K562 (cell line): Measurements from ENCODE around the gene CLEC2L. TPM values are rescaled to one million over a fixed set of nuclear protein-coding genes. Genes with fewer than 3 reads are reported as not detected.

Experiments used
- CUX1 ChIP-seq: fragments of 200-800 bp; sonication (Bioruptor generic); IDR thresholded peaks from 2 replicates; pipeline ENCODE4 v1.6.1; 2016; ENCODE audit warnings: missing genetic modification characterization, missing compliant biosample characterization
- DDX20 ChIP-seq: fragments of 450-650 bp; IDR thresholded peaks from 2 replicates; pipeline ENCODE4 v1.6.1; 2016; ENCODE audit warnings: missing genetic modification characterization, low read depth, mild to moderate bottlenecking, missing compliant biosample characterization, moderate library complexity
- FIP1L1 ChIP-seq: fragments of 200-400 bp; formaldehyde crosslinking; IDR thresholded peaks from 2 replicates; pipeline ENCODE4 v1.6.1; 2018; ENCODE audit warnings: mild to moderate bottlenecking, low read depth, low read length; ENCODE audit not compliant: poor library complexity, severe bottlenecking
- HOMEZ ChIP-seq: fragments of 250-450 bp; sonication (Bioruptor Pico); IDR thresholded peaks from 2 replicates; pipeline ENCODE4 v1.4.0; 2020; ENCODE audit warnings: mild to moderate bottlenecking, moderate library complexity
- MXI1 ChIP-seq: IDR thresholded peaks from 2 replicates; pipeline ENCODE4 v1.6.1; 2011; ENCODE audit warnings: low read depth, mild to moderate bottlenecking, improper control_type of control experiment, low read length
- RHOXF2B ChIP-seq: fragments of 250-450 bp; sonication (Bioruptor Pico); conservative IDR thresholded peaks from 2 replicates; pipeline ENCODE4 v1.5.1; 2021
- polyA plus RNA-seq, 8 experiments: library from polyadenylated mRNA; depleted of rRNA in 4 of 8; stranded (reverse) in 5 of 8; unstranded in 3 of 8; fragments of >200 nt; fragmentation: Nextera tagmentation in 2 of 8; fragmentation: Illumina TruSeq in 1 of 8; extraction: Ambion mirVana in 2 of 8; extraction: Trizol in 1 of 8; gene quantifications; 2 replicates each; pipeline versions ENCODE4 v1.2.1 to v1.2.3, GENCODE V29; 2011 to 2014; ENCODE audit warnings: inconsistent platforms in 1 of 8, missing spikeins in 1 of 8
- total RNA-seq, 7 experiments: library from RNA; depleted of rRNA in 6 of 7; stranded (reverse); fragments of >200 nt in 6 of 7; fragmentation: Illumina TruSeq in 2 of 7; extraction: Trizol in 2 of 7; gene quantifications; 2 replicates each; pipeline versions ENCODE4 v1.2.1 to v1.2.3, GENCODE V29; 2011 to 2021; ENCODE audit warnings: low replicate concordance in 1 of 7
- TF ChIP-seq, protein P1 (sequence below), 2 experiments: fragments of 450-650 bp; formaldehyde crosslinking in 1 of 2; IDR thresholded peaks; 2 replicates each; pipeline versions ENCODE4 v1.4.0 to v1.6.1; 2014 to 2020; ENCODE audit warnings: mild to moderate bottlenecking in 2 of 2, borderline replicate concordance in 1 of 2, low read depth in 1 of 2
- TF ChIP-seq, protein P2 (sequence below): fragments of 450-650 bp; formaldehyde crosslinking; IDR thresholded peaks from 2 replicates; pipeline ENCODE4 v1.4.0; 2020; ENCODE audit warnings: mild to moderate bottlenecking, moderate library complexity

CLEC2L gene
- total and polyA plus RNA-seq, 9 of the 15 experiments (the other 6 are each of a cell fraction or from before 2014, with no cell fraction given) = 0.84 to 5.5 (median 1.8) TPM

GRCh38 chr7:139542308-139543151 is 19.0 kb downstream of the CLEC2L start (continued):
- TF ChIP-seq CUX1 (no peak), RHOXF2B (CRISPR knock-in tag) (0 out of 2 replicates have a peak, but pooled peaks have one; percentile 59), MXI1 (no peak), HOMEZ (CRISPR knock-in tag) (no peak), FIP1L1 (no peak), DDX20 (tag) (no peak)
- TF ChIP-seq, protein P1, sequence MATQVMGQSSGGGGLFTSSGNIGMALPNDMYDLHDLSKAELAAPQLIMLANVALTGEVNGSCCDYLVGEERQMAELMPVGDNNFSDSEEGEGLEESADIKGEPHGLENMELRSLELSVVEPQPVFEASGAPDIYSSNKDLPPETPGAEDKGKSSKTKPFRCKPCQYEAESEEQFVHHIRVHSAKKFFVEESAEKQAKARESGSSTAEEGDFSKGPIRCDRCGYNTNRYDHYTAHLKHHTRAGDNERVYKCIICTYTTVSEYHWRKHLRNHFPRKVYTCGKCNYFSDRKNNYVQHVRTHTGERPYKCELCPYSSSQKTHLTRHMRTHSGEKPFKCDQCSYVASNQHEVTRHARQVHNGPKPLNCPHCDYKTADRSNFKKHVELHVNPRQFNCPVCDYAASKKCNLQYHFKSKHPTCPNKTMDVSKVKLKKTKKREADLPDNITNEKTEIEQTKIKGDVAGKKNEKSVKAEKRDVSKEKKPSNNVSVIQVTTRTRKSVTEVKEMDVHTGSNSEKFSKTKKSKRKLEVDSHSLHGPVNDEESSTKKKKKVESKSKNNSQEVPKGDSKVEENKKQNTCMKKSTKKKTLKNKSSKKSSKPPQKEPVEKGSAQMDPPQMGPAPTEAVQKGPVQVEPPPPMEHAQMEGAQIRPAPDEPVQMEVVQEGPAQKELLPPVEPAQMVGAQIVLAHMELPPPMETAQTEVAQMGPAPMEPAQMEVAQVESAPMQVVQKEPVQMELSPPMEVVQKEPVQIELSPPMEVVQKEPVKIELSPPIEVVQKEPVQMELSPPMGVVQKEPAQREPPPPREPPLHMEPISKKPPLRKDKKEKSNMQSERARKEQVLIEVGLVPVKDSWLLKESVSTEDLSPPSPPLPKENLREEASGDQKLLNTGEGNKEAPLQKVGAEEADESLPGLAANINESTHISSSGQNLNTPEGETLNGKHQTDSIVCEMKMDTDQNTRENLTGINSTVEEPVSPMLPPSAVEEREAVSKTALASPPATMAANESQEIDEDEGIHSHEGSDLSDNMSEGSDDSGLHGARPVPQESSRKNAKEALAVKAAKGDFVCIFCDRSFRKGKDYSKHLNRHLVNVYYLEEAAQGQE (IDR thresholded peaks at IDR 0.05; ENCODE audit: borderline replicate concordance) = 0 out of 2 replicates have a peak, but pooled peaks have one; percentile 21
- TF ChIP-seq, protein P1 (CRISPR knock-in tag; IDR thresholded peaks at IDR 0.05; ENCODE audit: low read depth) = no peak
- TF ChIP-seq, protein P2, sequence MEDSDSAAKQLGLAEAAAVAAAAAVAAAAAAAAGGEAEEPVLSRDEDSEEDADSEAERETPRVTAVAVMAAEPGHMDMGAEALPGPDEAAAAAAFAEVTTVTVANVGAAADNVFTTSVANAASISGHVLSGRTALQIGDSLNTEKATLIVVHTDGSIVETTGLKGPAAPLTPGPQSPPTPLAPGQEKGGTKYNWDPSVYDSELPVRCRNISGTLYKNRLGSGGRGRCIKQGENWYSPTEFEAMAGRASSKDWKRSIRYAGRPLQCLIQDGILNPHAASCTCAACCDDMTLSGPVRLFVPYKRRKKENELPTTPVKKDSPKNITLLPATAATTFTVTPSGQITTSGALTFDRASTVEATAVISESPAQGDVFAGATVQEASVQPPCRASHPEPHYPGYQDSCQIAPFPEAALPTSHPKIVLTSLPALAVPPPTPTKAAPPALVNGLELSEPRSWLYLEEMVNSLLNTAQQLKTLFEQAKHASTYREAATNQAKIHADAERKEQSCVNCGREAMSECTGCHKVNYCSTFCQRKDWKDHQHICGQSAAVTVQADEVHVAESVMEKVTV (CRISPR knock-in tag) = no peak
